HepG2 (cell line): ENCODE data around the gene TNFRSF11A. TPM values are rescaled to one million over a fixed set of nuclear protein-coding genes. Genes with fewer than 3 reads are reported as not detected.

Source experiments
- ATAC-seq: fragments of 200-7000 bp; cut with Tn5 transposase; 3 replicates; pipeline ENCODE4 v1.9.1; 2020; ENCODE audit warnings: mild to moderate bottlenecking, moderate library complexity
- BruUV-seq: library from RNA; stranded (reverse); fragments of 400-500 nt; replicated peaks from 2 replicates; lab custom pipeline; 2021; lab: Mats Ljungman, UMichigan
- CTCF ChIA-PET: fragments of 300-600 bp; formaldehyde crosslinking; extraction: SDS; loops from one replicate; lab custom pipeline; 2021; ENCODE audit warnings: low total read pairs, inconsistent platforms, low intra/inter-chr PET ratio; lab: Yijun Ruan, JAX
- POLR2A ChIA-PET: fragments of 350-600 bp; sonication (Branson Sonifier 250); formaldehyde crosslinking; loops from one replicate; lab custom pipeline; 2020; ENCODE audit warnings: antibody characterized with exemption, inconsistent platforms; lab: Yijun Ruan, JAX
- DNase-seq: peaks from one replicate; pipeline ENCODE4 v3.0.0-alpha.2; 2015; ENCODE audit warnings: low spot score
- FAIRE-seq: peaks from 3 replicates; lab custom pipeline; 2011; peaks lifted over from hg19 to GRCh38; lab: Jason Lieb, UNC
- H2AFZ ChIP-seq: one replicate; pipeline ENCODE4 v1.6.1; 2011; ENCODE audit warnings: low read length, inconsistent platforms
- H3K27ac ChIP-seq: fragments of 300-600 bp; 3 replicates; pipeline ENCODE4 v1.8.0; 2011; ENCODE audit warnings: mixed run types, mild to moderate bottlenecking, mixed read lengths, low read length, inconsistent platforms; ENCODE audit not compliant: insufficient read depth; ENCODE audit errors: extremely low read length
- H3K27me3 ChIP-seq, 2 experiments: fragments of 200-600 bp in 1 of 2; 2 replicates in 1 of 2; 3 replicates in 1 of 2; pipeline versions ENCODE4 v1.6.0 to v1.8.0; 2011; ENCODE audit warnings: low read length in 2 of 2, mild to moderate bottlenecking in 2 of 2, moderate library complexity in 2 of 2, inconsistent platforms in 1 of 2; ENCODE audit not compliant: insufficient read depth in 2 of 2, control insufficient read depth in 1 of 2
- H3K36me3 ChIP-seq, 2 experiments: fragments of 200-600 bp in 1 of 2; replicated peaks in 1 of 2; 2 replicates in 1 of 2; 3 replicates in 1 of 2; pipeline versions ENCODE4 v1.5.1 to v1.8.0; 2011; ENCODE audit warnings: low read length in 2 of 2, inconsistent platforms in 1 of 2; ENCODE audit not compliant: insufficient read depth in 2 of 2, control insufficient read depth in 1 of 2
- H3K4me1 ChIP-seq: 2 replicates; pipeline ENCODE4 v1.5.1; 2012; ENCODE audit warnings: low read length, inconsistent platforms; ENCODE audit not compliant: insufficient read depth
- H3K4me2 ChIP-seq: 2 replicates; pipeline ENCODE4 v1.6.0; 2011; ENCODE audit warnings: low read depth, low read length, inconsistent platforms
- H3K4me3 ChIP-seq, 3 experiments: fragments of 200-600 bp in 1 of 3; sonication (generic), shearing (Covaris generic) in 1 of 3; replicated peaks in 1 of 3; 2 replicates each; pipeline ENCODE4 v1.5.1; 2011 to 2016; ENCODE audit warnings: low read length in 3 of 3, inconsistent platforms in 2 of 3, low read depth in 2 of 3, mild to moderate bottlenecking in 2 of 3, control low read depth in 1 of 3, mixed read lengths in 1 of 3; ENCODE audit not compliant: insufficient read depth in 1 of 3
- H3K79me2 ChIP-seq: one replicate; pipeline ENCODE4 v1.6.1; 2011; ENCODE audit warnings: low read length, inconsistent platforms; ENCODE audit not compliant: insufficient read depth
- H3K9ac ChIP-seq: 2 replicates; pipeline ENCODE4 v1.6.0; 2011; ENCODE audit warnings: mild to moderate bottlenecking, low read depth, low read length, inconsistent platforms; ENCODE audit not compliant: insufficient read depth
- H3K9me3 ChIP-seq: 2 replicates; pipeline ENCODE4 v1.5.1; 2012; ENCODE audit warnings: mild to moderate bottlenecking, low read length
- H4K20me1 ChIP-seq: 2 replicates; pipeline ENCODE4 v1.6.0; 2011; ENCODE audit warnings: inconsistent platforms, mild to moderate bottlenecking, low read length, moderate library complexity; ENCODE audit not compliant: insufficient read depth
- GLMP ChIP-seq: sonication (generic); formaldehyde crosslinking; IDR thresholded peaks from 2 replicates; pipeline ENCODE4 v1.9.0; 2021; ENCODE audit warnings: missing genetic modification reagents, mild to moderate bottlenecking, borderline replicate concordance
- HMG20B ChIP-seq: conservative IDR thresholded peaks from 2 replicates; pipeline ENCODE4 v1.6.1; 2016; ENCODE audit warnings: missing genetic modification reagents, missing compliant biosample characterization
- PLRG1 ChIP-seq: fragments of 450-650 bp; conservative IDR thresholded peaks from 2 replicates; pipeline ENCODE4 v1.6.1; 2016
- STAT6 ChIP-seq: sonication (generic); formaldehyde crosslinking; IDR thresholded peaks from 2 replicates; pipeline ENCODE4 v1.4.0; 2020; ENCODE audit warnings: missing genetic modification reagents, mild to moderate bottlenecking, borderline replicate concordance
- TFE3 ChIP-seq: IDR thresholded peaks from 2 replicates; pipeline ENCODE4 v1.6.1; 2016
- ZNF326 ChIP-seq: sonication (generic); formaldehyde crosslinking; IDR thresholded peaks from 2 replicates; pipeline ENCODE4 v1.4.0; 2020; ENCODE audit warnings: missing genetic modification reagents, borderline replicate concordance
- WGBS: methylation state at CpG from one replicate; pipeline ENCODE4 v1.1.6; 2017; ENCODE audit warnings: low lambda C conversion rate; 5-methylcytosine and 5-hydroxymethylcytosine counted together
- in situ Hi-C: cut with HindIII; loops from 2 replicates; pipeline ENCODE4 v1.10.0; 2017; ENCODE audit warnings: low pct_unique_long_range_greater_than_20kb; ENCODE audit not compliant: extremely low pct_ligation_motif_present
- intact Hi-C: fragments of 100-400 bp; cut with micrococcal nuclease; formaldehyde crosslinking; loops from one replicate; pipeline ENCODE4 v1.10.0; 2022; ENCODE audit not compliant: unreplicated experiment
- polyA plus RNA-seq, 8 experiments: library from polyadenylated mRNA; depleted of rRNA in 3 of 8; stranded (reverse) in 7 of 8; unstranded in 1 of 8; fragments of >200 nt; fragmentation: Illumina TruSeq in 4 of 8; extraction: Trizol in 4 of 8; gene quantifications; 2 replicates each; pipeline versions ENCODE4 v1.2.1 to v1.2.3, GENCODE V29; 2011 to 2016; ENCODE audit warnings: low read depth in 4 of 8, missing spikeins in 1 of 8, mixed read lengths in 1 of 8; ENCODE audit not compliant: insufficient read depth in 1 of 8
- total RNA-seq, 5 experiments: library from RNA; depleted of rRNA; stranded (reverse); fragments of >200 nt; fragmentation: Illumina TruSeq; extraction: Trizol; gene quantifications; 2 replicates each; pipeline ENCODE4 v1.2.3, GENCODE V29; 2016; ENCODE audit warnings: low read depth in 1 of 5

TNFRSF11A gene
- total and polyA plus RNA-seq, 2 of the 13 experiments (the other 11 are each of a cell fraction or from before 2014, with no cell fraction given) = 4.6 to 6.4 TPM

GRCh38 chr18:62354151-62354550, 29.0 kb downstream of the TNFRSF11A start:
- Histone ChIP-seq H3K9ac (no peak overlapping the region), H2AFZ (no peak overlapping the region), H3K4me2 (no peak overlapping the region), H3K4me3 (no peak overlapping the region), H3K9me3 (no peaks in the 10 kb centered on the region), H3K4me1 (peaks cover 13% of the 10 kb centered on the region), H4K20me1 (no peaks in the 10 kb centered on the region), H3K36me3 (peaks cover 3 to 27% of the 10 kb centered on the region in 2 experiments; a peak in 2 of 5 replicates), H3K27ac (no peak overlapping the region), H3K79me2 (no peaks in the 10 kb centered on the region), H3K27me3 (no peaks in the 10 kb centered on the region)
- no peak for TF ChIP-seq STAT6 (CRISPR knock-in tag)
- TF ChIP-seq ZNF326 (CRISPR knock-in tag) = no peak
- TF ChIP-seq GLMP (CRISPR knock-in tag) = no peak
- no peak for TF ChIP-seq TFE3 (CRISPR knock-in tag)
- TF ChIP-seq PLRG1 = no peak
- no peak for TF ChIP-seq HMG20B
- no TSS peak for BruUV-seq
- ATAC-seq (no peak), DNase-seq (no peak), FAIRE-seq (no peak)
- in situ Hi-C loops (no loop called here), intact Hi-C loops (no loop called here)
- CTCF ChIA-PET = no interaction called here
- POLR2A ChIA-PET = no interaction called here
- WGBS = 95% methylated on average over 21 of the region's 29 CpGs
